Kidney (tissue), 14 donors: Measurements from ENCODE around the gene IL17RE. TPM values are rescaled to one million over a fixed set of nuclear protein-coding genes. Genes with fewer than 3 reads are reported as not detected.
"Not testable (repeated sequence)": the region's sequence is repeated elsewhere in the genome, so short reads cannot be mapped to it uniquely, and the experiment has no call there.

Source experiments
- DNase-seq, 5 donors: peaks; one replicate each; pipeline ENCODE4 v3.0.0-alpha.2; 2013 to 2020
- FAIRE-seq: peaks from 2 replicates; lab custom pipeline; 2012; peaks lifted over from hg19 to GRCh38; lab: Jason Lieb, UNC
- H3K27ac ChIP-seq, 2 donors: one replicate each; pipeline ENCODE4 v1.7.0; 2013; ENCODE audit warnings: low read depth in 2 of 2, low read length in 2 of 2, inconsistent platforms in 1 of 2
- H3K27me3 ChIP-seq: one replicate; pipeline ENCODE4 v1.7.1; 2013; ENCODE audit warnings: low read length, inconsistent platforms; ENCODE audit not compliant: control insufficient read depth, insufficient read depth
- H3K36me3 ChIP-seq, 3 donors: one replicate each; pipeline versions ENCODE4 v1.7.0 to v1.7.1; 2013; ENCODE audit warnings: low read length in 3 of 3, control low read depth in 1 of 3, inconsistent platforms in 1 of 3; ENCODE audit not compliant: insufficient read depth in 3 of 3, control insufficient read depth in 2 of 3
- H3K4me1 ChIP-seq, 3 donors: one replicate each; pipeline versions ENCODE4 v1.7.0 to v1.7.1; 2013; ENCODE audit warnings: low read length in 3 of 3, inconsistent platforms in 1 of 3, low read depth in 1 of 3; ENCODE audit not compliant: control insufficient read depth in 2 of 3, insufficient read depth in 2 of 3
- H3K4me3 ChIP-seq, 3 donors: one replicate each; pipeline versions ENCODE4 v1.7.0 to v1.8.1; 2013; ENCODE audit warnings: low read length in 3 of 3, control low read depth in 1 of 3, inconsistent platforms in 1 of 3
- H3K9ac ChIP-seq, 3 donors: one replicate each; pipeline versions ENCODE4 v1.7.0 to v1.7.1; 2013; ENCODE audit warnings: low read length in 3 of 3, control low read depth in 1 of 3, inconsistent platforms in 1 of 3
- H3K9me3 ChIP-seq, 3 donors: one replicate each; pipeline versions ENCODE4 v1.7.0 to v1.7.1; 2013; ENCODE audit warnings: low read length in 3 of 3, control low read depth in 1 of 3, inconsistent platforms in 1 of 3; ENCODE audit not compliant: control insufficient read depth in 2 of 3, insufficient read depth in 1 of 3
- CTCF ChIP-seq: IDR thresholded peaks from 3 replicates; pipeline ENCODE4 v1.5.1; 2012; ENCODE audit warnings: mild to moderate bottlenecking, moderate library complexity, borderline replicate concordance; ENCODE audit not compliant: insufficient read depth; ENCODE audit errors: extremely low read depth
- intact Hi-C: fragments of 100-400 bp; cut with DNase I; formaldehyde crosslinking; loops from one replicate; pipeline ENCODE4 v1.11.1; 2022
- polyA plus RNA-seq: library from polyadenylated mRNA; stranded (reverse); fragments of 350-450 nt; fragmentation: Illumina TruSeq; extraction: RNeasy Lipid Tissue Mini Kit (QIAGEN cat#74804); gene quantifications from one replicate; pipeline ENCODE4 v1.2.3, GENCODE V29; 2014; ENCODE audit warnings: low read depth, low replicate concordance; ENCODE audit not compliant: insufficient read depth
- total RNA-seq: library from RNA; stranded (reverse); fragmentation: NEBNext Ultra II Directional; extraction: Animal tissue kit (Norgen Biotek cat#: 25700); gene quantifications from one replicate; pipeline ENCODE4 v1.2.1, GENCODE V29; 2021
- donor health status: control.
- donor health status: control.
- donor health status: control.
- donor health status: control.
- donor health status: control.
- donor health status: DM: yes; HTN: yes; CAD: no.
- donor health status: Normal renal cell carcinoma (clear cell type).

The IL17RE gene
- total and polyA plus RNA-seq, 2 donors from 2014 or later, result 7.5 to 8.5 TPM

- peak in 1 of 5 donors; percentile 31 for DNase-seq
- intact Hi-C loops, result no loop called here
Observed at GRCh38 chr3:9898467-9899241, 4.0 kb upstream of the IL17RE start.

DNA sequence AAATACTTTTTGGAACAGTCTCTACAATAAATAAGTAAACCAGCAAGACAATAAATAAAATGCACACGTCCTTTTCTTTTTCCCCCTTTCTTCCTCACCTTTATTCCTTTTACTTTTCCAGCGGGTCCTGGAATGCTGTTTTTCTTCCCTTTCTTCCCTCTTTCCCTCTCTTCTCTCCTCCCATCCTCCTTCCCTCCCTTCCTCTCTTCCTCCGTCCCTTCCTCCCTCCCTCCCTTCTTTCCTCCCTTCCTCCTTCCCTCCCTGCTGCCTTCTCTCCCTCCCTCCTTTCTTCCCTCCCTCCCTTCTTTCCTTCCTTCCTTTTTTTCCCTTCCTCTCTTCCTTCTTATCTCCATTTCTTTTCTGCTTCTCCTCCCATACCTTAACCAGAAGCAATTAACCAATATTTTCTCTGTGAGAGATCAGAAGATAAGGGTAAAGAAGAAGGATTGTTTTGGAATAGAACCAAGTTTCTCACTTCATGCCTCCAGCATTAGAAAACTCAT lies 3.3 kb upstream of the IL17RE start:
- Histone ChIP-seq H3K4me1 (peaks cover 6 to 40% (median 34%) of the 10 kb centered on the region in 3 donors), H3K4me3 (no peak overlapping the region), H3K9ac (no peak overlapping the region), H3K27ac (no peak overlapping the region), H3K36me3 (no peaks in the 10 kb centered on the region), H3K9me3 (no peaks in the 10 kb centered on the region), H3K27me3 (no peaks in the 10 kb centered on the region)
- DNase-seq (no peak), FAIRE-seq (no peak)
- TF ChIP-seq CTCF, result no peak
- intact Hi-C loops, result no loop called here

More at GRCh38 chr3:9898467-9899241, 4.0 kb upstream of the IL17RE start:
- Histone ChIP-seq H3K9me3 (no peaks in the 10 kb centered on the region), H3K9ac (peak overlapping the region in 1 of 3 donors; percentile 19), H3K4me3 (no peak overlapping the region), H3K4me1 (peaks cover 6 to 40% (median 40%) of the 10 kb centered on the region in 3 donors), H3K27me3 (no peaks in the 10 kb centered on the region), H3K36me3 (no peaks in the 10 kb centered on the region), H3K27ac (peak overlapping the region; percentile 71 to 77)
- no peak for TF ChIP-seq CTCF
- FAIRE-seq, result no peak

- DNase-seq, FAIRE-seq, H3K9ac ChIP-seq, intact Hi-C loops, H3K36me3 ChIP-seq, H3K27ac ChIP-seq, H3K9me3 ChIP-seq, H3K27me3 ChIP-seq, H3K4me3 ChIP-seq: not testable (repeated sequence)
- H3K4me1 ChIP-seq, result peaks cover 6 to 40% (median 34%) of the 10 kb centered on the region in 3 donors
Observed at GRCh38 chr3:9900965-9901415, 1.7 kb upstream of the IL17RE start.

DNA sequence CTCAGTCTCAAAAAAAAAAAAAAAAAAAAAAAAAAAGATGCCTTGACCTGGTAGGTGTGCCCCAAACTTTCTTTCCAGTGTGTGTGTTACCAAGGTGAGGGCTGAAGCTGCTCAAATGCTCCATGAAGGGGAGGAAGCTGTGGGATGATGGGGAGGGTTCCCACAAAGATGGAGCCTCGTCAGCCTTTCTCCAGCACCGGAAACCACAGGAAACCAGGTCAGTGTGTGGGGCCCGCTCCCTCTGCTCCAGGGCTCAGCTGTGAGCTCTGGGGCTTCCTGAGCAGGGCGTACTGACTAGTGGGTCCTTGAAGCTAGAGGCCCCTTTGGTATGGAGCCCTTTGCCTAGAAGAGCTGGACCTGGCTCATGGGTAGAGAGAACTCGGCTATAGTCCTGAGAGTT lies 681 bp upstream of the IL17RE start:
- DNase-seq, result no peak
- no peaks in the 10 kb centered on the region for H3K9me3 ChIP-seq
- no peaks in the 10 kb centered on the region for H3K36me3 ChIP-seq
- no peak for FAIRE-seq
- no peak overlapping the region for H3K4me3 ChIP-seq
- no peak overlapping the region for H3K27ac ChIP-seq
- intact Hi-C loops, result no loop called here
- H3K27me3 ChIP-seq, result no peaks in the 10 kb centered on the region
- no peak for TF ChIP-seq CTCF
- no peak overlapping the region for H3K9ac ChIP-seq
- peaks cover 6 to 40% (median 24%) of the 10 kb centered on the region in 3 donors for H3K4me1 ChIP-seq
